Naive thymus-derived CD4-positive, alpha-beta T cell (primary cell): Measurements from ENCODE around the gene BLID. TPM values are rescaled to one million over a fixed set of nuclear protein-coding genes. Genes with fewer than 3 reads are reported as not detected.

ENCODE experiments used
- ATAC-seq: fragments of 150-1000 bp; cut with Tn5 transposase; 2 replicates; pipeline ENCODE4 v1.10.0; 2021; ENCODE audit warnings: mild to moderate bottlenecking, moderate library complexity
- CTCF ChIA-PET: fragments of 350-600 bp; sonication (Branson Sonifier 250); formaldehyde crosslinking; loops from one replicate; lab custom pipeline; 2021; ENCODE audit warnings: antibody characterized with exemption; lab: Charles Lee
- POLR2A ChIA-PET: fragments of 350-600 bp; sonication (Branson Sonifier 250); formaldehyde crosslinking; loops from one replicate; lab custom pipeline; 2021; ENCODE audit warnings: antibody characterized with exemption, inconsistent platforms; lab: Charles Lee
- DNase-seq, 9 donors: peaks; one replicate each; pipeline versions ENCODE4 v3.0.0 to v3.0.0-alpha.2; 2020 to 2022; ENCODE audit warnings: mixed read lengths in 1 of 9
- H3K27ac ChIP-seq: one replicate; pipeline ENCODE4 v1.7.0; 2013; ENCODE audit warnings: mild to moderate bottlenecking, low read depth, low read length, moderate library complexity
- H3K27me3 ChIP-seq, 2 donors: one replicate each; pipeline ENCODE4 v1.7.0; 2013; ENCODE audit warnings: low read length in 2 of 2, mild to moderate bottlenecking in 2 of 2, moderate library complexity in 2 of 2; ENCODE audit not compliant: control insufficient read depth in 2 of 2, insufficient read depth in 2 of 2
- H3K36me3 ChIP-seq, 3 experiments: 1 replicate in 2 of 3; 2 replicates in 1 of 3; pipeline ENCODE4 v1.7.0; 2013; ENCODE audit warnings: low read length in 3 of 3, mild to moderate bottlenecking in 3 of 3, moderate library complexity in 1 of 3; ENCODE audit not compliant: insufficient read depth in 3 of 3, control insufficient read depth in 2 of 3
- H3K4me1 ChIP-seq, 2 donors: one replicate each; pipeline ENCODE4 v1.7.0; 2013; ENCODE audit warnings: low read length in 2 of 2, mild to moderate bottlenecking in 2 of 2, moderate library complexity in 1 of 2; ENCODE audit not compliant: control insufficient read depth in 2 of 2, insufficient read depth in 2 of 2
- H3K4me3 ChIP-seq: 2 replicates; pipeline ENCODE4 v1.7.0; 2013; ENCODE audit warnings: mild to moderate bottlenecking, low read length
- H3K9me3 ChIP-seq, 3 experiments: 1 replicate in 2 of 3; 2 replicates in 1 of 3; pipeline ENCODE4 v1.7.0; 2013; ENCODE audit warnings: low read length in 3 of 3; ENCODE audit not compliant: control insufficient read depth in 2 of 3
- H3K27ac Mint-ChIP-seq, 9 donors: one replicate each; pipeline ENCODE4 v1.8.0; 2020 to 2022; ENCODE audit warnings: mixed read lengths in 9 of 9, mild to moderate bottlenecking in 8 of 9, moderate library complexity in 5 of 9, inconsistent platforms in 2 of 9
- H3K27me3 Mint-ChIP-seq, 5 donors: one replicate each; pipeline ENCODE4 v1.8.0; 2021 to 2022; ENCODE audit warnings: mixed read lengths in 5 of 5, mild to moderate bottlenecking in 1 of 5
- H3K36me3 Mint-ChIP-seq, 5 donors: one replicate each; pipeline ENCODE4 v1.8.0; 2020 to 2022; ENCODE audit warnings: mixed read lengths in 5 of 5, mild to moderate bottlenecking in 3 of 5, inconsistent platforms in 1 of 5
- H3K4me1 Mint-ChIP-seq, 7 donors: one replicate each; pipeline ENCODE4 v1.8.0; 2020 to 2022; ENCODE audit warnings: mixed read lengths in 7 of 7, mild to moderate bottlenecking in 3 of 7, inconsistent platforms in 1 of 7
- H3K4me3 Mint-ChIP-seq, 10 donors: one replicate each; pipeline ENCODE4 v1.8.0; 2020 to 2022; ENCODE audit warnings: mild to moderate bottlenecking in 10 of 10, mixed read lengths in 10 of 10, moderate library complexity in 6 of 10, inconsistent platforms in 2 of 10
- H3K9me3 Mint-ChIP-seq, 11 donors: one replicate each; pipeline ENCODE4 v1.8.0; 2020 to 2022; ENCODE audit warnings: mixed read lengths in 11 of 11, mild to moderate bottlenecking in 4 of 11, inconsistent platforms in 1 of 11, moderate library complexity in 1 of 11
- intact Hi-C, 2 donors: fragments of 100-400 bp; cut with micrococcal nuclease; formaldehyde crosslinking; loops; one replicate each; pipeline ENCODE4 v1.15.1; 2023
- polyA plus RNA-seq, 2 donors: library from polyadenylated mRNA; unstranded; fragments of 300-500 nt; fragmentation: Illumina TruSeq; gene quantifications; one replicate each; pipeline ENCODE4 v1.2.3, GENCODE V29; 2021
- total RNA-seq, 6 experiments: library from RNA in 5 of 6; stranded (reverse) in 5 of 6; gene quantifications; 1 replicate in 5 of 6; 2 replicates in 1 of 6; pipeline ENCODE4 v1.2.3 and lab custom pipeline; 2021 to 2026

BLID gene
- total and polyA plus RNA-seq, 7 experiments from 2014 or later, result not detected

DNA sequence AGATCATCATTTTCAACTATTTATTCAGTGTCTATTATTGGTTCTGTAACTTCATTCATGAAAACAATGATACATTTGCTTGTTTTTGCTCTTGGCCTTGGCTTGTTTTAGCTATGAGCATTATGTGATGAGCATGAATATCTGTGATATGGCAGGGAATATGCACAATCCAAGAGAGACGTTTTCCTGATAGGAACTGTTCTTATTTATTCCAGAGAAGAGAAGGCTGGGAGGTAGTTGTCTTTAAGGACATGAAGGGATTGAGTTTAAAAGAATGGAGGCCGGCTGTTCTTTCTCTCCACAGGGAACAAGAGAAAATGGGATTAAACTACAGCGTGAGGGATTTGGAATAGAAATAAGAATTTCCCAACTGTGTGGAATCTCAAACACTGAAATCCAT is 30.3 kb downstream of the BLID start:
- no peaks in the 10 kb centered on the region for H3K4me1 ChIP-seq
- peaks cover 0 to 3% (median 0%) of the 10 kb centered on the region in 11 donors for H3K9me3 Mint-ChIP-seq
- intact Hi-C loops, result no loop called here
- peaks cover 0 to 18% (median 6%) of the 10 kb centered on the region in 5 donors for H3K27me3 Mint-ChIP-seq
- no peak overlapping the region for H3K4me3 ChIP-seq
- no peaks in the 10 kb centered on the region for H3K36me3 ChIP-seq
- CTCF ChIA-PET, result no interaction called here
- DNase-seq (no peak), ATAC-seq (no peak)
- H3K4me3 Mint-ChIP-seq, result no peak overlapping the region
- H3K27me3 ChIP-seq, result no peaks in the 10 kb centered on the region
- no peaks in the 10 kb centered on the region for H3K4me1 Mint-ChIP-seq
- H3K27ac ChIP-seq, result no peak overlapping the region
- POLR2A ChIA-PET, result no interaction called here
- H3K36me3 Mint-ChIP-seq, result no peaks in the 10 kb centered on the region
- no peak overlapping the region for H3K27ac Mint-ChIP-seq
- no peaks in the 10 kb centered on the region for H3K9me3 ChIP-seq

DNA sequence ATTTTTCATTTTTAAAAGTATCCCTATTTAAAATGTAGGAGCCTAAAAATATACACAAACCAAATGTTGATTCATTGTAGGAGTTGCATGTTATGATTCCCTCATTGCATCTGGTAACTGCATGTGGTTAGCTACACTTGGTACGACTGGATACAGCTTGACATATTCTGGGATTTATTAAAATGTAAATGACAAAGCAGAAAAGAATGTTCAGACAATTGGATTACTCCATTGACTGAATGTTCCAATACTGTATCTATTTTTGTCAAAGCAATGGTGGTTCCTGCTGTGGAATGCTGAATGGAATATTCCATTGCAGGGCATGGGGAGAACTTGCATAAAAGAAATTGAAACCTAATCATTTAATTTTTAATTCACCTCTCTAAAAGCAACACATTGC is 30.8 kb downstream of the BLID start:
- Mint-ChIP-seq H3K27me3 (peaks cover 0 to 16% (median 8%) of the 10 kb centered on the region in 5 donors), H3K4me1 (no peaks in the 10 kb centered on the region), H3K4me3 (no peak overlapping the region), H3K9me3 (peaks cover 0 to 3% (median 0%) of the 10 kb centered on the region in 11 donors), H3K36me3 (no peaks in the 10 kb centered on the region), H3K27ac (no peak overlapping the region)
- ChIA-PET CTCF (no interaction called here), POLR2A (no interaction called here)
- intact Hi-C loops, result no loop called here
- H3K4me1 ChIP-seq, result no peaks in the 10 kb centered on the region
- H3K36me3 ChIP-seq, result no peaks in the 10 kb centered on the region
- H3K4me3 ChIP-seq, result no peak overlapping the region
- no peaks in the 10 kb centered on the region for H3K9me3 ChIP-seq
- DNase-seq (no peak), ATAC-seq (no peak)
- no peaks in the 10 kb centered on the region for H3K27me3 ChIP-seq
- no peak overlapping the region for H3K27ac ChIP-seq

DNA sequence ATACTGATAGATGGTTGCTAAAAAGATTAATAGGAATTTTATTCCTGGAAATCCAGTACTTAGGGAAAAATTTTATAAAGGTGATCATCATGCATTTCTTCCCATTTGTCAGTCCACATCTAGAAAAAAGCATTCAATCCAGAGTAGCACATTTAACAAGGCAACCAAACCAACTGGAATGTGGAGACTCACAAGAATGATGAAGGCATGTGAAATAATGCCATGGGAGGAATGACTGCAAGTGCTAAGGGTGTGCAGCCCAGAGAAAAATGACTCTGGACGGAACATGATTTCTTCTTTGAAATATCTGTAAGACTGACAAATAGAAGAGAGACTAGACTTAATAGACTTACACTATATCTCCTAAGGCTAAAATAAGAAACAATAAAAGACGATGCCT is 33.8 kb downstream of the BLID start:
- Mint-ChIP-seq H3K36me3 (no peaks in the 10 kb centered on the region), H3K4me1 (no peaks in the 10 kb centered on the region), H3K4me3 (no peak overlapping the region), H3K9me3 (peaks cover 0 to 3% (median 0%) of the 10 kb centered on the region in 11 donors), H3K27ac (no peak overlapping the region), H3K27me3 (peaks cover 0 to 11% (median 3%) of the 10 kb centered on the region in 5 donors)
- intact Hi-C loops, result no loop called here
- DNase-seq, result no peak
- Histone ChIP-seq H3K27me3 (no peaks in the 10 kb centered on the region), H3K4me3 (no peak overlapping the region), H3K4me1 (no peaks in the 10 kb centered on the region), H3K36me3 (no peaks in the 10 kb centered on the region), H3K27ac (no peak overlapping the region), H3K9me3 (no peaks in the 10 kb centered on the region)
- CTCF ChIA-PET, result no interaction called here
- no peak for ATAC-seq
- POLR2A ChIA-PET, result no interaction called here

DNA sequence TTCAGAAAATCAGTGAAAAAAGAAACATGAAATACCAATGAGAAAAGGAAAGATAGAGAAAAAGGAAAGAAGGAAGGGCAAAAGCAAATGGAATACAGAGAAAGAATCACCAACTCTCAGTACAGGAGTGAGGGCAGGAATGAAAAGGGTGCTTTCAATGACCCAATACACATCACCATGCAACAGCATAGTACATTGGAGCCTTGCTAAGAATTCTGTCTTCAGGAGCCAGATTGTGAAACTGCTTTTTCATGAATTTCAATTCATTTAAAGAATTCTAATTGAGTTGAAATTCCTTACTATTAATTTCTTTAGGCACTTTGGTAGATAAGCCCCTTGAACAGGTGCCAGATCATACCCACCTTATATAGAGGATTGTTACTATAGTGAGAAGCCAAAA is 34.9 kb downstream of the BLID start:
- CTCF ChIA-PET, result no interaction called here
- Histone ChIP-seq H3K36me3 (no peaks in the 10 kb centered on the region), H3K27ac (no peak overlapping the region), H3K9me3 (no peaks in the 10 kb centered on the region), H3K4me3 (no peak overlapping the region), H3K27me3 (no peaks in the 10 kb centered on the region), H3K4me1 (no peaks in the 10 kb centered on the region)
- Mint-ChIP-seq H3K4me1 (no peaks in the 10 kb centered on the region), H3K9me3 (peaks cover 0 to 3% (median 0%) of the 10 kb centered on the region in 11 donors), H3K4me3 (no peak overlapping the region), H3K27me3 (peaks cover 0 to 11% (median 3%) of the 10 kb centered on the region in 5 donors), H3K27ac (no peak overlapping the region), H3K36me3 (no peaks in the 10 kb centered on the region)
- DNase-seq (no peak), ATAC-seq (no peak)
- POLR2A ChIA-PET, result no interaction called here
- intact Hi-C loops, result no loop called here

- intact Hi-C loops, result no loop called here
Measured at GRCh38 chr11:122077459-122077858, 38.6 kb downstream of the BLID start.

DNA sequence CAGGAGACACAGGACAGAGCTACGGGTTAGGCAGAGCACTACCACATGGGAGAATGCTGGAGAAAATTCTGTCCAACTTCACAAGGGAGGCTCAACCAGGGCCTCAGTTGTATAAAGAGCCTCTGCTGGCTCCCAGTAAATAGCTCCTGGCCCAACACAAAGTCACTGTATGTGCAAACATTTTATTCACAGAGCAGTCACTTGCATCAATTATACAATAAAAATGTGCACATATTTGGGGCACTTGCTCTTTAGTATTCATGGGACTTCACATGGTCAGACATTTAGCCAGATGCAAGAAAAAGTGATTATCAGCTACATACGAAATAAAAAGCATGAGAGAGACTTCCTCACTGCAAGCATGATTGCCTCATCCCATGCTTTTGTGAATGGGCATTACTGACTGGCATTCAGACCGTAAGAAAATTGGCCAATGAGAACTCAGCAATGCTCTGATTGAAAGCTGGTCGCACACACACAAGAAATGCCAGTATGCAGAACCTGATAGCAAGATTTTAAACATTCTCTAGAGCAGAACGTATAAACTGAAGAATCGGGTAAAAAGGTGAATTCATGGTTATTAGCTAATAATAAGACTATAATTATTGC is 39.4 kb downstream of the BLID start:
- H3K4me3 ChIP-seq, result no peak overlapping the region
- H3K27ac Mint-ChIP-seq, result no peak overlapping the region
- H3K27me3 ChIP-seq, result no peaks in the 10 kb centered on the region
- peaks cover 0 to 16% (median 3%) of the 10 kb centered on the region in 5 donors for H3K27me3 Mint-ChIP-seq
- H3K4me3 Mint-ChIP-seq, result no peak overlapping the region
- no peaks in the 10 kb centered on the region for H3K36me3 Mint-ChIP-seq
- no peak overlapping the region for H3K27ac ChIP-seq
- POLR2A ChIA-PET, result no interaction called here
- intact Hi-C loops, result no loop called here
- H3K4me1 Mint-ChIP-seq, result no peaks in the 10 kb centered on the region
- ATAC-seq (no peak), DNase-seq (no peak)
- H3K4me1 ChIP-seq, result no peaks in the 10 kb centered on the region
- H3K9me3 Mint-ChIP-seq, result no peaks in the 10 kb centered on the region
- CTCF ChIA-PET, result no interaction called here
- no peaks in the 10 kb centered on the region for H3K36me3 ChIP-seq
- no peaks in the 10 kb centered on the region for H3K9me3 ChIP-seq

More at GRCh38 chr11:122077459-122077858, 38.6 kb downstream of the BLID start:
- Histone ChIP-seq H3K27me3 (no peaks in the 10 kb centered on the region), H3K27ac (no peak overlapping the region), H3K4me1 (no peaks in the 10 kb centered on the region), H3K4me3 (no peak overlapping the region), H3K9me3 (no peaks in the 10 kb centered on the region), H3K36me3 (no peaks in the 10 kb centered on the region)
- Mint-ChIP-seq H3K9me3 (peaks cover 0 to 2% (median 0%) of the 10 kb centered on the region in 11 donors), H3K27ac (no peak overlapping the region), H3K4me1 (no peaks in the 10 kb centered on the region), H3K27me3 (peaks cover 0 to 11% (median 0%) of the 10 kb centered on the region in 5 donors), H3K36me3 (no peaks in the 10 kb centered on the region), H3K4me3 (no peak overlapping the region)
- CTCF ChIA-PET, result no interaction called here
- no peak for DNase-seq
- no peak for ATAC-seq
- POLR2A ChIA-PET, result no interaction called here

DNA sequence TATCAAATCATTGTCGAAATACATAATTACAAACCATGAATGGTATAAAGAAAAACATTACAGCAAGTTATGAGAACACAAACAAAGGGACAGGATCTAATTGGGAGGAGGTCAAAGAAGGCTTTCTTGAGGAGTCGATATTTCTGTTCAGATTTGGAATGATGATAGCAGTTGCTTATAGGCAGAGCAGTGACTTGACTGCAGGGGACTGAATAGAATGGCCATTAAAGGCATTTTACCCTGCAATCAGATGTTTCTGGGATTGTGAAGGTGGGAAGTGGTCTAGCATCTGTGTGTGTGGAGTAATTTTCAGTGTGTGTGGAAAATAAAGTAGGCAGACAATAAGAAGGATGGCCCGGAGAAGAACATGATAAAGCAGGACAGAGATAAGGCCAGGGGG is 41.0 kb downstream of the BLID start:
- Mint-ChIP-seq H3K4me3 (no peak overlapping the region), H3K27me3 (peaks cover 0 to 13% (median 5%) of the 10 kb centered on the region in 5 donors), H3K36me3 (no peaks in the 10 kb centered on the region), H3K9me3 (peaks cover 0 to 3% (median 0%) of the 10 kb centered on the region in 11 donors), H3K27ac (no peak overlapping the region), H3K4me1 (no peaks in the 10 kb centered on the region)
- H3K27ac ChIP-seq, result no peak overlapping the region
- no peak for ATAC-seq
- no peaks in the 10 kb centered on the region for H3K9me3 ChIP-seq
- H3K4me3 ChIP-seq, result no peak overlapping the region
- no peak for DNase-seq
- POLR2A ChIA-PET, result no interaction called here
- no peaks in the 10 kb centered on the region for H3K27me3 ChIP-seq
- intact Hi-C loops, result no loop called here
- CTCF ChIA-PET, result no interaction called here
- no peaks in the 10 kb centered on the region for H3K4me1 ChIP-seq
- no peaks in the 10 kb centered on the region for H3K36me3 ChIP-seq
